ENCODE data around the gene KRT74.

GRCh38 chr12:52534482-52534881 lies 39.2 kb downstream of the KRT74 start:
- TF ChIP-seq, protein P1, sequence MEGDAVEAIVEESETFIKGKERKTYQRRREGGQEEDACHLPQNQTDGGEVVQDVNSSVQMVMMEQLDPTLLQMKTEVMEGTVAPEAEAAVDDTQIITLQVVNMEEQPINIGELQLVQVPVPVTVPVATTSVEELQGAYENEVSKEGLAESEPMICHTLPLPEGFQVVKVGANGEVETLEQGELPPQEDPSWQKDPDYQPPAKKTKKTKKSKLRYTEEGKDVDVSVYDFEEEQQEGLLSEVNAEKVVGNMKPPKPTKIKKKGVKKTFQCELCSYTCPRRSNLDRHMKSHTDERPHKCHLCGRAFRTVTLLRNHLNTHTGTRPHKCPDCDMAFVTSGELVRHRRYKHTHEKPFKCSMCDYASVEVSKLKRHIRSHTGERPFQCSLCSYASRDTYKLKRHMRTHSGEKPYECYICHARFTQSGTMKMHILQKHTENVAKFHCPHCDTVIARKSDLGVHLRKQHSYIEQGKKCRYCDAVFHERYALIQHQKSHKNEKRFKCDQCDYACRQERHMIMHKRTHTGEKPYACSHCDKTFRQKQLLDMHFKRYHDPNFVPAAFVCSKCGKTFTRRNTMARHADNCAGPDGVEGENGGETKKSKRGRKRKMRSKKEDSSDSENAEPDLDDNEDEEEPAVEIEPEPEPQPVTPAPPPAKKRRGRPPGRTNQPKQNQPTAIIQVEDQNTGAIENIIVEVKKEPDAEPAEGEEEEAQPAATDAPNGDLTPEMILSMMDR (IDR thresholded peaks at IDR 0.05) = peak; percentile 66
- no peak for TF ChIP-seq ZFX (IDR thresholded peaks at IDR 0.05; ENCODE audit: borderline replicate concordance)

All from 22Rv1 (cell line).